Esophagus squamous epithelium (tissue), 5 donors: ENCODE results near the gene GPR137B. TPM values are rescaled to one million over a fixed set of nuclear protein-coding genes. Genes with fewer than 3 reads are reported as not detected.

ENCODE experiments used
- DNase-seq: peaks from one replicate; lab custom pipeline; 2025; lab: John Stamatoyannopoulos, UW
- H3K27ac ChIP-seq, 4 donors: fragments of 200-600 bp; sonication (generic); one replicate each; pipeline ENCODE4 v1.5.1; 2016 to 2019; ENCODE audit warnings: mild to moderate bottlenecking in 1 of 4
- H3K27me3 ChIP-seq, 4 donors: fragments of 200-600 bp; sonication (generic); 1 replicate in 3 of 4; 2 replicates in 1 of 4; pipeline versions ENCODE4 v1.5.1 to v1.6.0; 2017 to 2021; ENCODE audit warnings: antibody characterized with exemption in 1 of 4
- H3K36me3 ChIP-seq, 3 donors: fragments of 200-600 bp; sonication (generic); one replicate each; pipeline ENCODE4 v1.5.1; 2016 to 2019
- H3K4me1 ChIP-seq, 3 donors: fragments of 200-600 bp; sonication (generic); one replicate each; pipeline ENCODE4 v1.5.1; 2017 to 2019
- H3K4me3 ChIP-seq, 4 donors: fragments of 200-600 bp; sonication (generic); 1 replicate in 3 of 4; 2 replicates in 1 of 4; pipeline ENCODE4 v1.5.1; 2016 to 2019; ENCODE audit warnings: mild to moderate bottlenecking in 2 of 4, moderate library complexity in 1 of 4
- H3K9me3 ChIP-seq, 3 donors: fragments of 200-600 bp; sonication (generic); one replicate each; pipeline ENCODE4 v1.5.1; 2016 to 2019
- POLR2A ChIP-seq, 4 donors: fragments of 450-650 bp; IDR thresholded peaks; one replicate each; pipeline ENCODE4 v1.6.1; 2017; ENCODE audit warnings: antibody characterized with exemption in 4 of 4, mild to moderate bottlenecking in 4 of 4, moderate library complexity in 3 of 4
- WGBS, 2 donors: methylation state at CpG; one replicate each; pipeline ENCODE4 v1.1.5; 2018; 5-methylcytosine and 5-hydroxymethylcytosine counted together
- intact Hi-C: fragments of 100-400 bp; cut with DNase I; formaldehyde crosslinking; loops from one replicate; pipeline ENCODE4 v1.15.0; 2022
- total RNA-seq, 4 donors: library from RNA; depleted of rRNA; stranded (reverse); fragments of >200 nt; gene quantifications; one replicate each; pipeline ENCODE4 v1.1.0, GENCODE V29; 2016
- TF ChIP-seq, protein P1 (sequence below), 6 experiments: fragments of 450-650 bp in 4 of 6; fragments of 200-600 bp in 2 of 6; sonication (generic) in 2 of 6; IDR thresholded peaks; one replicate each; pipeline ENCODE4 v1.5.1; 2016 to 2019; ENCODE audit warnings: antibody characterized with exemption in 6 of 6, mild to moderate bottlenecking in 4 of 6, moderate library complexity in 4 of 6
- donor health status: DM: yes; HTN: yes; CAD: no.

Gene GPR137B
- total RNA-seq, 4 donors from 2014 or later, result 3.6 to 16.0 (median 7.4) TPM

DNA sequence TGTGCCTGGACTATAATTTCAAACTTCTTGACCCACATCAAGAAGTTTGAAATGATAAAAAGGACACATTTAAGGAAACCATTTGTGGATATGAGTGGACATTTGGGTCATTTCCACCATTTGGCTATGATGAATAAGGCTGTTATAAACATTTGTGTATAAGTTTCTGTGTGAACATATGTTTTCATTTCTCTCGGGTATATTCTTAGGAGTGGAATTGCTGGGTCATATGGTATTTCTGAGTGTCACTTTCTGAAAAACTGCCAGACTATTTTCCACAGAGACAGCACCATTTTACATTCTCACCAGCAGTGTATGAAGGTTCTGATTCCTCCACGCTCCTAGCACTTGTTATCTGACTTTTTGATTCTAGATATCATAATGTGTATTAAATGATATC, 50.8 kb downstream of the GPR137B start:
- WGBS, 2 donors, result 73 to 95% methylated on average over 2 of the region's 2 CpGs
- no peak for DNase-seq
- Histone ChIP-seq H3K4me1 (no peaks in the 10 kb centered on the region), H3K36me3 (peaks cover 0 to 60% (median 0%) of the 10 kb centered on the region in 3 donors), H3K9me3 (peaks cover 0 to 6% (median 0%) of the 10 kb centered on the region in 3 donors), H3K27ac (no peak overlapping the region), H3K4me3 (no peak overlapping the region), H3K27me3 (no peaks in the 10 kb centered on the region)
- TF ChIP-seq, protein P1, sequence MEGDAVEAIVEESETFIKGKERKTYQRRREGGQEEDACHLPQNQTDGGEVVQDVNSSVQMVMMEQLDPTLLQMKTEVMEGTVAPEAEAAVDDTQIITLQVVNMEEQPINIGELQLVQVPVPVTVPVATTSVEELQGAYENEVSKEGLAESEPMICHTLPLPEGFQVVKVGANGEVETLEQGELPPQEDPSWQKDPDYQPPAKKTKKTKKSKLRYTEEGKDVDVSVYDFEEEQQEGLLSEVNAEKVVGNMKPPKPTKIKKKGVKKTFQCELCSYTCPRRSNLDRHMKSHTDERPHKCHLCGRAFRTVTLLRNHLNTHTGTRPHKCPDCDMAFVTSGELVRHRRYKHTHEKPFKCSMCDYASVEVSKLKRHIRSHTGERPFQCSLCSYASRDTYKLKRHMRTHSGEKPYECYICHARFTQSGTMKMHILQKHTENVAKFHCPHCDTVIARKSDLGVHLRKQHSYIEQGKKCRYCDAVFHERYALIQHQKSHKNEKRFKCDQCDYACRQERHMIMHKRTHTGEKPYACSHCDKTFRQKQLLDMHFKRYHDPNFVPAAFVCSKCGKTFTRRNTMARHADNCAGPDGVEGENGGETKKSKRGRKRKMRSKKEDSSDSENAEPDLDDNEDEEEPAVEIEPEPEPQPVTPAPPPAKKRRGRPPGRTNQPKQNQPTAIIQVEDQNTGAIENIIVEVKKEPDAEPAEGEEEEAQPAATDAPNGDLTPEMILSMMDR (IDR thresholded peaks at IDR 0.05), result no peak
- TF ChIP-seq POLR2A (IDR thresholded peaks at IDR 0.05), result no peak
- intact Hi-C loops, result no loop called here

DNA sequence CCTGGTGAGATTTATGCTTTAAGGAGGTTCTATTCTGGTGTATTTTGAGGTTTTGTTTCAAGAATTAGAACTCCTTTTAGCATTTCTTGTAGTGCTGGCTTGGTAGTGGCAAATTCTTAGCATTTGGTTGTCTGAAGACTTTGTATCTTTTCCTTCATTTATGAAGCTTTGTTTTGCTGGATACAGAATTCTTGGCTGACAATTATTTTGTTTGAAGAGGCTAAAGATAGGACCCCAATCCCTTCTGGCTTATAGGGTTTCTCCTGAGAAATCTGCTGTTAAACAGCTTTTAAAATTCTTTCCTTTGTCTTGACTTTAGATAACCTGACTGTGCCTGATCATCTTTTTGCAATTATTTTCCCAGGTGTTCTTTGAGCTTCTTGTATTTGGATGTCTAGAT, 58.6 kb downstream of the GPR137B start:
- H3K9me3 ChIP-seq, result peaks cover 0 to 31% (median 5%) of the 10 kb centered on the region in 3 donors
- TF ChIP-seq, protein P1 (IDR thresholded peaks at IDR 0.05), result no peak
- TF ChIP-seq POLR2A (IDR thresholded peaks at IDR 0.05), result no peak
- no peaks in the 10 kb centered on the region for H3K4me1 ChIP-seq
- no peak overlapping the region for H3K4me3 ChIP-seq
- no peak overlapping the region for H3K27ac ChIP-seq
- intact Hi-C loops, result no loop called here
- peaks cover 0 to 59% (median 0%) of the 10 kb centered on the region in 3 donors for H3K36me3 ChIP-seq
- H3K27me3 ChIP-seq, result no peaks in the 10 kb centered on the region
- no peak for DNase-seq

DNA sequence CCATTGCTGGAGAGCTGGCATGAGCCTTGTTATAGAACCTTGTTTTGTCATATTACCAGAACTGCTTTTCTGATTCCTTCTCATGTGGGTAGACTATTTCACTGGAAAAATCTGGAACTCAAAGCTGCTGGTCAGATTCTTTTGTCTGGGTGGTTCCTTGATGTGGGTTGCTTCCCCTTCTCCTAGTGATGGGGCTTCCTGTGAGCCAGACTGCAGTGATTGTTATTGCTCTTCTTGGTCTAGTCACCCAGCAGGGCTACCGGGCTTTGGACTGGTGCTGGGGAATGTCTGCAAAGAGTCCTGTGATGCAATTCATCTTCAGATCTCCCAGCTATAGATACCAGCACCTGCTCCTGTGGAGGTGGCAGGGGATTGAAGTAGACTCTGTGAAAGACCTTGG, 59.4 kb downstream of the GPR137B start:
- WGBS, 2 donors, result 88 to 100% methylated on average over 1 of the region's 1 CpG
- Histone ChIP-seq H3K27me3 (no peaks in the 10 kb centered on the region), H3K4me3 (no peak overlapping the region), H3K27ac (no peak overlapping the region), H3K36me3 (peaks cover 0 to 56% (median 0%) of the 10 kb centered on the region in 3 donors), H3K4me1 (no peaks in the 10 kb centered on the region), H3K9me3 (peaks cover 0 to 31% (median 5%) of the 10 kb centered on the region in 3 donors)
- no peak for DNase-seq
- intact Hi-C loops, result no loop called here
- TF ChIP-seq POLR2A (IDR thresholded peaks at IDR 0.05), result no peak
- TF ChIP-seq, protein P1 (IDR thresholded peaks at IDR 0.05), result no peak

DNA sequence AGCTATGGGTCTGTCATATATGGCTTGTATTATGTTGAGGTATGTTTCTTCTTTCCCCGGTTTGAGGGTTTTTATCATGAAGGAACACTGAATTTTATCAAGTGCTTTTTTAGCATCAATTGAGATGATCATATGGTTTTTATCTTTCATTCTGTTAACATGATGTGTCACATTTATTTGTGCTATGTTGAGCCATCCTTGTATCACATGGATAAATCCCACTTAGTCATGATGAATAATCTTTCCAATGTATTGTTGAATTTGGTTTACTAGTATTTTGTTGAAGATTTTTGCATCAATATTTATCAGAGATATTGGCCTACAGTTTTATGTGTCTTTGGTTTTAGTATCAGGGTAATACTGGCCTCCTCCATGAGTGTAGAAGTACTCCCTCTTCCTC, 61.7 kb downstream of the GPR137B start:
- no peak for DNase-seq
- TF ChIP-seq, protein P1 (IDR thresholded peaks at IDR 0.05), result no peak
- TF ChIP-seq POLR2A (IDR thresholded peaks at IDR 0.05), result no peak
- H3K4me3 ChIP-seq, result no peak overlapping the region
- intact Hi-C loops, result no loop called here
- no peak overlapping the region for H3K27ac ChIP-seq
- H3K36me3 ChIP-seq, result peaks cover 0 to 44% (median 0%) of the 10 kb centered on the region in 3 donors
- H3K27me3 ChIP-seq, result no peaks in the 10 kb centered on the region
- 72 to 82% methylated on average over 1 of the region's 1 CpG for WGBS, 2 donors
- H3K9me3 ChIP-seq, result peaks cover 0 to 23% (median 5%) of the 10 kb centered on the region in 3 donors
- no peaks in the 10 kb centered on the region for H3K4me1 ChIP-seq

DNA sequence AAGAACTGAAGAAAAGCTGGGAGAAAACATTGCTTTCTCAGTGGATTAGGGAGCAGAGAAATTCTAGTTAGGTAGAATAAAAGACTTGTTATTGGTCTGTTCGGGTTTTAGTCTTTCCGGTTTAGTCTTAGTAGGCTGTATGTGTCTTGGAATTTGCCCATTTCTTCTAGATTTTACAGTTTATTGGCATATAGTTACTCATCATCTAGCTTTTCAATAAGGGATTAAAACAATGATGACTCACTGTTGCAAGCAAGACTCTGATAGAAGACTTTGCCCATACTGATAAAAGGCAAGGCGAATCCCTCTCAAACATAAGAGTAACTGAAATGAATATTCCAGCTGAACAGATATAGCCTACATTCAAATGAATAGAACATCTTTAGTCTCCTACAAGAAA, 62.3 kb downstream of the GPR137B start:
- TF ChIP-seq POLR2A (IDR thresholded peaks at IDR 0.05), result no peak
- TF ChIP-seq, protein P1 (IDR thresholded peaks at IDR 0.05), result no peak
- Histone ChIP-seq H3K4me1 (no peaks in the 10 kb centered on the region), H3K36me3 (peaks cover 0 to 47% (median 0%) of the 10 kb centered on the region in 3 donors), H3K27ac (no peak overlapping the region), H3K4me3 (no peak overlapping the region), H3K9me3 (peaks cover 0 to 23% (median 5%) of the 10 kb centered on the region in 3 donors), H3K27me3 (no peaks in the 10 kb centered on the region)
- intact Hi-C loops, result no loop called here
- DNase-seq, result no peak
- 43 to 76% methylated on average over 3 of the region's 3 CpGs for WGBS, 2 donors
